HepG2 (cell line): ENCODE results near the gene DPY19L1. TPM values are rescaled to one million over a fixed set of nuclear protein-coding genes. Genes with fewer than 3 reads are reported as not detected.

Experiments
- ATAC-seq: fragments of 200-7000 bp; cut with Tn5 transposase; 3 replicates; pipeline ENCODE4 v1.9.1; 2020; ENCODE audit warnings: mild to moderate bottlenecking, moderate library complexity
- BruUV-seq: library from RNA; stranded (reverse); fragments of 400-500 nt; replicated peaks from 2 replicates; lab custom pipeline; 2021; lab: Mats Ljungman, UMichigan
- CTCF ChIA-PET: fragments of 300-600 bp; formaldehyde crosslinking; extraction: SDS; loops from one replicate; lab custom pipeline; 2021; ENCODE audit warnings: low total read pairs, inconsistent platforms, low intra/inter-chr PET ratio; lab: Yijun Ruan, JAX
- POLR2A ChIA-PET: fragments of 350-600 bp; sonication (Branson Sonifier 250); formaldehyde crosslinking; loops from one replicate; lab custom pipeline; 2020; ENCODE audit warnings: antibody characterized with exemption, inconsistent platforms; lab: Yijun Ruan, JAX
- DNase-seq: peaks from one replicate; pipeline ENCODE4 v3.0.0-alpha.2; 2015; ENCODE audit warnings: low spot score
- FAIRE-seq: peaks from 3 replicates; lab custom pipeline; 2011; peaks lifted over from hg19 to GRCh38; lab: Jason Lieb, UNC
- H2AFZ ChIP-seq: one replicate; pipeline ENCODE4 v1.6.1; 2011; ENCODE audit warnings: low read length, inconsistent platforms
- H3K27ac ChIP-seq: fragments of 300-600 bp; 3 replicates; pipeline ENCODE4 v1.8.0; 2011; ENCODE audit warnings: mixed run types, mild to moderate bottlenecking, mixed read lengths, low read length, inconsistent platforms; ENCODE audit not compliant: insufficient read depth; ENCODE audit errors: extremely low read length
- H3K27me3 ChIP-seq, 2 experiments: fragments of 200-600 bp in 1 of 2; 2 replicates in 1 of 2; 3 replicates in 1 of 2; pipeline versions ENCODE4 v1.6.0 to v1.8.0; 2011; ENCODE audit warnings: low read length in 2 of 2, mild to moderate bottlenecking in 2 of 2, moderate library complexity in 2 of 2, inconsistent platforms in 1 of 2; ENCODE audit not compliant: insufficient read depth in 2 of 2, control insufficient read depth in 1 of 2
- H3K36me3 ChIP-seq, 2 experiments: fragments of 200-600 bp in 1 of 2; replicated peaks in 1 of 2; 2 replicates in 1 of 2; 3 replicates in 1 of 2; pipeline versions ENCODE4 v1.5.1 to v1.8.0; 2011; ENCODE audit warnings: low read length in 2 of 2, inconsistent platforms in 1 of 2; ENCODE audit not compliant: insufficient read depth in 2 of 2, control insufficient read depth in 1 of 2
- H3K4me1 ChIP-seq: 2 replicates; pipeline ENCODE4 v1.5.1; 2012; ENCODE audit warnings: low read length, inconsistent platforms; ENCODE audit not compliant: insufficient read depth
- H3K4me2 ChIP-seq: 2 replicates; pipeline ENCODE4 v1.6.0; 2011; ENCODE audit warnings: low read depth, low read length, inconsistent platforms
- H3K4me3 ChIP-seq, 3 experiments: fragments of 200-600 bp in 1 of 3; sonication (generic), shearing (Covaris generic) in 1 of 3; replicated peaks in 1 of 3; 2 replicates each; pipeline ENCODE4 v1.5.1; 2011 to 2016; ENCODE audit warnings: low read length in 3 of 3, inconsistent platforms in 2 of 3, low read depth in 2 of 3, mild to moderate bottlenecking in 2 of 3, control low read depth in 1 of 3, mixed read lengths in 1 of 3; ENCODE audit not compliant: insufficient read depth in 1 of 3
- H3K79me2 ChIP-seq: one replicate; pipeline ENCODE4 v1.6.1; 2011; ENCODE audit warnings: low read length, inconsistent platforms; ENCODE audit not compliant: insufficient read depth
- H3K9ac ChIP-seq: 2 replicates; pipeline ENCODE4 v1.6.0; 2011; ENCODE audit warnings: mild to moderate bottlenecking, low read depth, low read length, inconsistent platforms; ENCODE audit not compliant: insufficient read depth
- H3K9me3 ChIP-seq: 2 replicates; pipeline ENCODE4 v1.5.1; 2012; ENCODE audit warnings: mild to moderate bottlenecking, low read length
- H4K20me1 ChIP-seq: 2 replicates; pipeline ENCODE4 v1.6.0; 2011; ENCODE audit warnings: inconsistent platforms, mild to moderate bottlenecking, low read length, moderate library complexity; ENCODE audit not compliant: insufficient read depth
- ETV5 ChIP-seq: IDR thresholded peaks from 2 replicates; pipeline ENCODE4 v1.6.1; 2018; ENCODE audit warnings: missing biosample characterization, missing genetic modification reagents, inconsistent platforms, borderline replicate concordance
- HOXA7 ChIP-seq: sonication (generic); formaldehyde crosslinking; IDR thresholded peaks from 2 replicates; pipeline ENCODE4 v1.8.1; 2022; ENCODE audit warnings: mild to moderate bottlenecking, missing genetic modification reagents, moderate library complexity
- MYNN ChIP-seq: sonication (generic); formaldehyde crosslinking; IDR thresholded peaks from 2 replicates; pipeline ENCODE4 v1.4.0; 2020; ENCODE audit warnings: mild to moderate bottlenecking, low read depth, missing genetic modification reagents
- SRF ChIP-seq: IDR thresholded peaks from 2 replicates; pipeline ENCODE4 v1.6.1; 2011; ENCODE audit warnings: mild to moderate bottlenecking, low read depth, low read length, moderate library complexity
- ZEB1 ChIP-seq: IDR thresholded peaks from 2 replicates; pipeline ENCODE4 v1.6.1; 2012; ENCODE audit warnings: mild to moderate bottlenecking, low read depth, inconsistent platforms; ENCODE audit not compliant: insufficient replicate concordance
- ZNF235 ChIP-seq: sonication (generic); formaldehyde crosslinking; IDR thresholded peaks from 2 replicates; pipeline ENCODE4 v1.8.1; 2023; ENCODE audit warnings: mild to moderate bottlenecking, missing genetic modification reagents, borderline replicate concordance
- ZNF7 ChIP-seq: IDR thresholded peaks from 2 replicates; pipeline ENCODE4 v1.6.1; 2016; ENCODE audit warnings: missing biosample characterization, missing genetic modification reagents
- ZNF772 ChIP-seq: sonication (generic); formaldehyde crosslinking; IDR thresholded peaks from 2 replicates; pipeline ENCODE4 v1.5.0; 2020; ENCODE audit warnings: mild to moderate bottlenecking, missing genetic modification reagents
- ZNF780A ChIP-seq: sonication (generic); formaldehyde crosslinking; IDR thresholded peaks from 2 replicates; pipeline ENCODE4 v1.8.0; 2022; ENCODE audit warnings: mild to moderate bottlenecking, missing genetic modification reagents, moderate library complexity
- ZNF790 ChIP-seq: sonication (generic); formaldehyde crosslinking; IDR thresholded peaks from 2 replicates; pipeline ENCODE4 v1.8.0; 2022; ENCODE audit warnings: missing genetic modification reagents, mild to moderate bottlenecking, borderline replicate concordance
- WGBS: methylation state at CpG from one replicate; pipeline ENCODE4 v1.1.6; 2017; ENCODE audit warnings: low lambda C conversion rate; 5-methylcytosine and 5-hydroxymethylcytosine counted together
- in situ Hi-C: cut with HindIII; loops from 2 replicates; pipeline ENCODE4 v1.10.0; 2017; ENCODE audit warnings: low pct_unique_long_range_greater_than_20kb; ENCODE audit not compliant: extremely low pct_ligation_motif_present
- intact Hi-C: fragments of 100-400 bp; cut with micrococcal nuclease; formaldehyde crosslinking; loops from one replicate; pipeline ENCODE4 v1.10.0; 2022; ENCODE audit not compliant: unreplicated experiment
- polyA plus RNA-seq, 8 experiments: library from polyadenylated mRNA; depleted of rRNA in 3 of 8; stranded (reverse) in 7 of 8; unstranded in 1 of 8; fragments of >200 nt; fragmentation: Illumina TruSeq in 4 of 8; extraction: Trizol in 4 of 8; gene quantifications; 2 replicates each; pipeline versions ENCODE4 v1.2.1 to v1.2.3, GENCODE V29; 2011 to 2016; ENCODE audit warnings: low read depth in 4 of 8, missing spikeins in 1 of 8, mixed read lengths in 1 of 8; ENCODE audit not compliant: insufficient read depth in 1 of 8
- total RNA-seq, 5 experiments: library from RNA; depleted of rRNA; stranded (reverse); fragments of >200 nt; fragmentation: Illumina TruSeq; extraction: Trizol; gene quantifications; 2 replicates each; pipeline ENCODE4 v1.2.3, GENCODE V29; 2016; ENCODE audit warnings: low read depth in 1 of 5
- TF ChIP-seq, protein P1 (sequence below): sonication (generic); formaldehyde crosslinking; IDR thresholded peaks from 2 replicates; pipeline ENCODE4 v1.4.0; 2020; ENCODE audit warnings: mild to moderate bottlenecking, missing genetic modification reagents
- TF ChIP-seq, protein P2 (sequence below): sonication (generic); formaldehyde crosslinking; IDR thresholded peaks from 2 replicates; pipeline ENCODE4 v1.4.0; 2020; ENCODE audit warnings: missing genetic modification reagents
- TF ChIP-seq, protein P3 (sequence below): sonication (generic); formaldehyde crosslinking; IDR thresholded peaks from 2 replicates; pipeline ENCODE4 v1.4.0; 2020; ENCODE audit warnings: mild to moderate bottlenecking, missing genetic modification reagents, borderline replicate concordance

The DPY19L1 gene
- total and polyA plus RNA-seq, 2 of the 13 experiments (the other 11 are each of a cell fraction or from before 2014, with no cell fraction given): 18.9 to 32.6 TPM

DNA sequence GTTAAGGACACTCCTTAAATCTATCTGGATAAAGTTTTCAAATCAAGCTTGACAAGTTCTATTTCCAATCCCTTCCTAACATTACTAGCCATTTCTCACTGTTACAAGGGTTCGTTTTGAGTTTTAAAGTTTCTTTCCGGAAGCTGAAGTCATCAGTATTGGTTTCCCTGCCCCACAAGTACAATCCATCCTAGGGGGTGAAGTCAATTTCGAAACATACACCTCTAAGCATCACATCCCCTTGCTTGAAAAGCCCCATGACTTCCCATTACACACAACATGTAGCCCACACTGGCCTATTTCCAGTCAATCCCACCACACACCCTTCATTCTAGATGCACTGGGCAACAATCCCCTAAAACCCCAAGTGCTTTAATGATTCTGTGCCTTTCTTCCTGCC is 13.0 kb downstream of the DPY19L1 start:
- in situ Hi-C loops: no loop called here
- Histone ChIP-seq H3K27ac (no peak overlapping the region), H3K36me3 (no peaks in the 10 kb centered on the region), H3K9me3 (no peaks in the 10 kb centered on the region), H3K4me3 (no peak overlapping the region), H4K20me1 (0 out of 2 replicates have a peak, but pooled peaks cover 2% of the 10 kb centered on the region), H3K79me2 (peaks cover 36% of the 10 kb centered on the region), H2AFZ (no peak overlapping the region), H3K9ac (no peak overlapping the region), H3K4me2 (no peak overlapping the region), H3K4me1 (peaks cover 16% of the 10 kb centered on the region), H3K27me3 (no peaks in the 10 kb centered on the region)
- WGBS: 90% methylated on average over 3 of the region's 3 CpGs
- no peak for ATAC-seq
- intact Hi-C loops: no loop called here
- TF ChIP-seq ZNF772 (CRISPR knock-in tag) (no peak), HOXA7 (no peak), ZNF790 (no peak), SRF (no peak), ZNF7 (CRISPR knock-in tag) (no peak), ETV5 (CRISPR knock-in tag) (no peak), MYNN (CRISPR knock-in tag) (no peak), ZEB1 (no peak), ZNF780A (CRISPR knock-in tag) (no peak), ZNF235 (CRISPR knock-in tag) (no peak)
- TF ChIP-seq, protein P1, sequence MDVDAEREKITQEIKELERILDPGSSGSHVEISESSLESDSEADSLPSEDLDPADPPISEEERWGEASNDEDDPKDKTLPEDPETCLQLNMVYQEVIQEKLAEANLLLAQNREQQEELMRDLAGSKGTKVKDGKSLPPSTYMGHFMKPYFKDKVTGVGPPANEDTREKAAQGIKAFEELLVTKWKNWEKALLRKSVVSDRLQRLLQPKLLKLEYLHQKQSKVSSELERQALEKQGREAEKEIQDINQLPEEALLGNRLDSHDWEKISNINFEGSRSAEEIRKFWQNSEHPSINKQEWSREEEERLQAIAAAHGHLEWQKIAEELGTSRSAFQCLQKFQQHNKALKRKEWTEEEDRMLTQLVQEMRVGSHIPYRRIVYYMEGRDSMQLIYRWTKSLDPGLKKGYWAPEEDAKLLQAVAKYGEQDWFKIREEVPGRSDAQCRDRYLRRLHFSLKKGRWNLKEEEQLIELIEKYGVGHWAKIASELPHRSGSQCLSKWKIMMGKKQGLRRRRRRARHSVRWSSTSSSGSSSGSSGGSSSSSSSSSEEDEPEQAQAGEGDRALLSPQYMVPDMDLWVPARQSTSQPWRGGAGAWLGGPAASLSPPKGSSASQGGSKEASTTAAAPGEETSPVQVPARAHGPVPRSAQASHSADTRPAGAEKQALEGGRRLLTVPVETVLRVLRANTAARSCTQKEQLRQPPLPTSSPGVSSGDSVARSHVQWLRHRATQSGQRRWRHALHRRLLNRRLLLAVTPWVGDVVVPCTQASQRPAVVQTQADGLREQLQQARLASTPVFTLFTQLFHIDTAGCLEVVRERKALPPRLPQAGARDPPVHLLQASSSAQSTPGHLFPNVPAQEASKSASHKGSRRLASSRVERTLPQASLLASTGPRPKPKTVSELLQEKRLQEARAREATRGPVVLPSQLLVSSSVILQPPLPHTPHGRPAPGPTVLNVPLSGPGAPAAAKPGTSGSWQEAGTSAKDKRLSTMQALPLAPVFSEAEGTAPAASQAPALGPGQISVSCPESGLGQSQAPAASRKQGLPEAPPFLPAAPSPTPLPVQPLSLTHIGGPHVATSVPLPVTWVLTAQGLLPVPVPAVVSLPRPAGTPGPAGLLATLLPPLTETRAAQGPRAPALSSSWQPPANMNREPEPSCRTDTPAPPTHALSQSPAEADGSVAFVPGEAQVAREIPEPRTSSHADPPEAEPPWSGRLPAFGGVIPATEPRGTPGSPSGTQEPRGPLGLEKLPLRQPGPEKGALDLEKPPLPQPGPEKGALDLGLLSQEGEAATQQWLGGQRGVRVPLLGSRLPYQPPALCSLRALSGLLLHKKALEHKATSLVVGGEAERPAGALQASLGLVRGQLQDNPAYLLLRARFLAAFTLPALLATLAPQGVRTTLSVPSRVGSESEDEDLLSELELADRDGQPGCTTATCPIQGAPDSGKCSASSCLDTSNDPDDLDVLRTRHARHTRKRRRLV (CRISPR knock-in tag): no peak
- TF ChIP-seq, protein P2, sequence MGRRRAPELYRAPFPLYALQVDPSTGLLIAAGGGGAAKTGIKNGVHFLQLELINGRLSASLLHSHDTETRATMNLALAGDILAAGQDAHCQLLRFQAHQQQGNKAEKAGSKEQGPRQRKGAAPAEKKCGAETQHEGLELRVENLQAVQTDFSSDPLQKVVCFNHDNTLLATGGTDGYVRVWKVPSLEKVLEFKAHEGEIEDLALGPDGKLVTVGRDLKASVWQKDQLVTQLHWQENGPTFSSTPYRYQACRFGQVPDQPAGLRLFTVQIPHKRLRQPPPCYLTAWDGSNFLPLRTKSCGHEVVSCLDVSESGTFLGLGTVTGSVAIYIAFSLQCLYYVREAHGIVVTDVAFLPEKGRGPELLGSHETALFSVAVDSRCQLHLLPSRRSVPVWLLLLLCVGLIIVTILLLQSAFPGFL: no peak
- TF ChIP-seq, protein P3, sequence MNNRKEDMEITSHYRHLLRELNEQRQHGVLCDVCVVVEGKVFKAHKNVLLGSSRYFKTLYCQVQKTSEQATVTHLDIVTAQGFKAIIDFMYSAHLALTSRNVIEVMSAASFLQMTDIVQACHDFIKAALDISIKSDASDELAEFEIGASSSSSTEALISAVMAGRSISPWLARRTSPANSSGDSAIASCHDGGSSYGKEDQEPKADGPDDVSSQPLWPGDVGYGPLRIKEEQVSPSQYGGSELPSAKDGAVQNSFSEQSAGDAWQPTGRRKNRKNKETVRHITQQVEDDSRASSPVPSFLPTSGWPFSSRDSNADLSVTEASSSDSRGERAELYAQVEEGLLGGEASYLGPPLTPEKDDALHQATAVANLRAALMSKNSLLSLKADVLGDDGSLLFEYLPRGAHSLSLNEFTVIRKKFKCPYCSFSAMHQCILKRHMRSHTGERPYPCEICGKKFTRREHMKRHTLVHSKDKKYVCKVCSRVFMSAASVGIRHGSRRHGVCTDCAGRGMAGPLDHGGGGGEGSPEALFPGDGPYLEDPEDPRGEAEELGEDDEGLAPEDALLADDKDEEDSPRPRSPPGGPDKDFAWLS (CRISPR knock-in tag): no peak
- DNase-seq: no peak
- POLR2A ChIA-PET: no interaction called here
- CTCF ChIA-PET: no interaction called here
- no TSS peak for BruUV-seq
- FAIRE-seq: no peak
